Measurements from ENCODE around the gene MARCKS. TPM values are rescaled to one million over a fixed set of nuclear protein-coding genes. Genes with fewer than 3 reads are reported as not detected.

Gene MARCKS
- total RNA-seq, 2 donors from 2014 or later = 228 to 242 TPM

- no peak overlapping the region for H3K27ac ChIP-seq
- H3K4me1 ChIP-seq = no peaks in the 10 kb centered on the region
- intact Hi-C loops (cut with DNase I) = no loop called here
- no peaks in the 10 kb centered on the region for H3K36me3 ChIP-seq
- no peaks in the 10 kb centered on the region for H3K9me3 ChIP-seq
- H3K4me3 ChIP-seq = no peak overlapping the region
- H3K9ac ChIP-seq (ENCODE audit: low read depth in 2 of 2, low read length in 2 of 2) = no peak overlapping the region
- no peaks in the 10 kb centered on the region for H3K27me3 ChIP-seq
- no peak for TF ChIP-seq CTCF (IDR thresholded peaks at IDR 0.05)
- DNase-seq = no peak
Observed at GRCh38 chr6:113847447-113847846, 9.7 kb upstream of the MARCKS start.

- H3K27ac ChIP-seq = no peak overlapping the region
- no peak for TF ChIP-seq CTCF (IDR thresholded peaks at IDR 0.05)
- no peaks in the 10 kb centered on the region for H3K36me3 ChIP-seq
- no peak for DNase-seq
- no peak overlapping the region for H3K4me3 ChIP-seq
- no peaks in the 10 kb centered on the region for H3K9me3 ChIP-seq
- no peaks in the 10 kb centered on the region for H3K27me3 ChIP-seq
- no peaks in the 10 kb centered on the region for H3K4me1 ChIP-seq
- H3K9ac ChIP-seq (ENCODE audit: low read depth in 2 of 2, low read length in 2 of 2) = no peak overlapping the region
- intact Hi-C loops (cut with DNase I) = no loop called here
Observed at GRCh38 chr6:113848280-113848679, 8.9 kb upstream of the MARCKS start.

GRCh38 chr6:113848811-113849210 lies 8.3 kb upstream of the MARCKS start:
- no peaks in the 10 kb centered on the region for H3K9me3 ChIP-seq
- DNase-seq = no peak
- no peak overlapping the region for H3K27ac ChIP-seq
- no peak overlapping the region for H3K4me3 ChIP-seq
- intact Hi-C loops (cut with DNase I) = no loop called here
- no peak overlapping the region for H3K9ac ChIP-seq (ENCODE audit: low read depth in 2 of 2, low read length in 2 of 2)
- H3K27me3 ChIP-seq = no peaks in the 10 kb centered on the region
- H3K36me3 ChIP-seq = no peaks in the 10 kb centered on the region
- H3K4me1 ChIP-seq = no peaks in the 10 kb centered on the region
- no peak for TF ChIP-seq CTCF (IDR thresholded peaks at IDR 0.05)

- no peak for DNase-seq
- H3K36me3 ChIP-seq = no peaks in the 10 kb centered on the region
- no peaks in the 10 kb centered on the region for H3K4me1 ChIP-seq
- H3K4me3 ChIP-seq = no peak overlapping the region
- no peak overlapping the region for H3K9ac ChIP-seq (ENCODE audit: low read depth in 2 of 2, low read length in 2 of 2)
- H3K27ac ChIP-seq = no peak overlapping the region
- TF ChIP-seq CTCF (IDR thresholded peaks at IDR 0.05) = no peak
- H3K9me3 ChIP-seq = no peaks in the 10 kb centered on the region
- no peaks in the 10 kb centered on the region for H3K27me3 ChIP-seq
- intact Hi-C loops (cut with DNase I) = loop anchor here (10.0 kb wide), 1 partner anchor 138 kb away; no protein-coding TSS in a partner anchor
Observed at GRCh38 chr6:113853252-113853651, 3.9 kb upstream of the MARCKS start.

GRCh38 chr6:113854531-113855499 lies 2.3 kb upstream of the MARCKS start:
- Histone ChIP-seq H3K27ac (peak overlapping the region; percentile 99), H3K36me3 (no peaks in the 10 kb centered on the region), H3K4me1 (no peaks in the 10 kb centered on the region), H3K9me3 (no peaks in the 10 kb centered on the region), H3K9ac (ENCODE audit: low read depth in 2 of 2, low read length in 2 of 2) (peak overlapping the region; percentile 45 to 100), H3K4me3 (peak overlapping the region; percentile 84), H3K27me3 (no peaks in the 10 kb centered on the region)
- no peak for TF ChIP-seq CTCF (IDR thresholded peaks at IDR 0.05)
- DNase-seq = peak; percentile 89
- intact Hi-C loops (cut with DNase I) = loop anchor here (10.0 kb wide), 1 partner anchor 140 kb away; no protein-coding TSS in a partner anchor

Data from colonic mucosa (tissue), 4 donors.